BLaER1 treated with 17β-estradiol and CSF1 and Interleukin-3, amounts not matched to agents 10 nM and 100 nM (cell line): ENCODE measurements around the gene CSNK1G2.

Experiments used
- H3K27ac ChIP-seq, 11 experiments: shearing (Covaris generic); formaldehyde crosslinking; 2 replicates each; pipeline ENCODE4 v1.8.1; 2022
- H3K27me3 ChIP-seq, 11 experiments: shearing (Covaris generic); formaldehyde crosslinking; 2 replicates each; pipeline ENCODE4 v1.8.1; 2022
- H3K36me3 ChIP-seq, 11 experiments: shearing (Covaris generic); formaldehyde crosslinking; 2 replicates each; pipeline ENCODE4 v1.8.1; 2022
- H3K4me1 ChIP-seq, 10 experiments: shearing (Covaris generic); formaldehyde crosslinking; 2 replicates each; pipeline ENCODE4 v1.8.1; 2022
- H3K4me2 ChIP-seq, 11 experiments: shearing (Covaris generic); formaldehyde crosslinking; 2 replicates each; pipeline ENCODE4 v1.8.1; 2022
- H3K4me3 ChIP-seq, 10 experiments: shearing (Covaris generic); formaldehyde crosslinking; 2 replicates each; pipeline ENCODE4 v1.8.1; 2022
- H3K9ac ChIP-seq, 11 experiments: shearing (Covaris generic); formaldehyde crosslinking; 2 replicates each; pipeline ENCODE4 v1.8.1; 2022
- H3K9me3 ChIP-seq, 11 experiments: shearing (Covaris generic); formaldehyde crosslinking; replicated peaks in 1 of 11; 2 replicates each; pipeline ENCODE4 v1.8.1; 2022
- H4K20me1 ChIP-seq, 11 experiments: shearing (Covaris generic); formaldehyde crosslinking; 2 replicates each; pipeline ENCODE4 v1.8.1; 2022
- Cebpa-rat ChIP-seq, 11 experiments: shearing (Covaris generic); IDR thresholded peaks; 2 replicates each; pipeline ENCODE4 v1.8.1; 2022

Gene CSNK1G2

DNA sequence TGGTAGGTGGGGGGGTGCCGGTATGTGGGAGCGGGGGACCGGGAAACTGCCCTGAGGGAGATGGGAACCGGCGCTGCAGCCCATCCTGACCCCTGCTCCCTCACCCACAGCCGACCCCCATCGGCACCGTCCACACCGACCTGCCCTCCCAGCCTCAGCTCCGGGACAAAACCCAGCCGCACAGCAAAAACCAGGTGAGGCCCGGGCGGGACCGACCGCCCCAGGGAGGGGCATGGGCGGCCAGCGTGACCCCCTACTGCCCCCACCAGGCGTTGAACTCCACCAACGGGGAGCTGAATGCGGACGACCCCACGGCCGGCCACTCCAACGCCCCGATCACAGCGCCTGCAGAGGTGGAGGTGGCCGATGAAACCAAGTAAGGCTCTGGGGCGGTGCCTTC, 38.7 kb downstream of the CSNK1G2 start:
- Histone ChIP-seq H3K27ac (no peak overlapping the region), H3K36me3 (peaks cover 71 to 97% (median 83%) of the 10 kb centered on the region in 11 experiments), H4K20me1 (peaks cover 31 to 77% (median 50%) of the 10 kb centered on the region in 11 experiments), H3K4me1 (peaks cover 0 to 9% (median 2%) of the 10 kb centered on the region in 10 experiments; a peak in 5 of 20 replicates), H3K4me2 (no peak overlapping the region), H3K9ac (no peak overlapping the region), H3K27me3 (no peaks in the 10 kb centered on the region), H3K9me3 (no peaks in the 10 kb centered on the region), H3K4me3 (no peak overlapping the region)
- TF ChIP-seq Cebpa-rat (IDR thresholded peaks at IDR 0.05): no peak

GRCh38 chr19:1980091-1980808, 39.3 kb downstream of the CSNK1G2 start:
- no peak overlapping the region for H3K9ac ChIP-seq
- no peaks in the 10 kb centered on the region for H3K27me3 ChIP-seq
- peaks cover 25 to 77% (median 49%) of the 10 kb centered on the region in 11 experiments; a peak in 21 of 22 replicates for H4K20me1 ChIP-seq
- no peak overlapping the region for H3K4me2 ChIP-seq
- no peak overlapping the region for H3K4me3 ChIP-seq
- no peak overlapping the region for H3K27ac ChIP-seq
- peaks cover 70 to 97% (median 83%) of the 10 kb centered on the region in 11 experiments for H3K36me3 ChIP-seq
- no peak for TF ChIP-seq Cebpa-rat (IDR thresholded peaks at IDR 0.05)
- H3K9me3 ChIP-seq: no peaks in the 10 kb centered on the region
- H3K4me1 ChIP-seq: peaks cover 0 to 9% (median 2%) of the 10 kb centered on the region in 10 experiments; a peak in 5 of 20 replicates

DNA sequence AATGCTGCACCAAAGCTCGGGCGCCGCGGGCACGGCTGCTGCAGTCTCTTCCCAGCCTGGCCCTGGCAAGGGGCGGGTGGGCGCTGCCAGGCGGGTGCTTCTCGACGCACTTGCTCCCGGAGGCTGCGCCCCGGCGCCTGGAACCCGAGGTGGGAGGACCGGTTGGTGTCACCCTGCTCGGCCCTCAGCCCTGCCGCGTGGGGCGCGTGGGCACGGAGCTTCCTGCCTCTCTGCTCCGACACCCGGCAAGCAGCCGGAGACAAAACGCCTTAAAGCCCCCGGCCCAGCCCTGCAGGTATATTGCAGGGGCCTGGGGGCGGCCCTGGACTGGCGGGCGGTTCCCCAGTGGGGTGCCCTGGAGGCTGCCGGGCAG, 39.8 kb downstream of the CSNK1G2 start:
- Histone ChIP-seq H3K9me3 (no peaks in the 10 kb centered on the region), H3K4me2 (no peak overlapping the region), H3K4me1 (peaks cover 0 to 9% (median 2%) of the 10 kb centered on the region in 10 experiments; a peak in 5 of 20 replicates), H3K4me3 (no peak overlapping the region), H3K36me3 (peaks cover 70 to 97% (median 83%) of the 10 kb centered on the region in 11 experiments), H3K27ac (no peak overlapping the region), H3K27me3 (no peaks in the 10 kb centered on the region), H3K9ac (no peak overlapping the region), H4K20me1 (peaks cover 20 to 76% (median 48%) of the 10 kb centered on the region in 11 experiments; a peak in 21 of 22 replicates)
- TF ChIP-seq Cebpa-rat (IDR thresholded peaks at IDR 0.05): no peak

DNA sequence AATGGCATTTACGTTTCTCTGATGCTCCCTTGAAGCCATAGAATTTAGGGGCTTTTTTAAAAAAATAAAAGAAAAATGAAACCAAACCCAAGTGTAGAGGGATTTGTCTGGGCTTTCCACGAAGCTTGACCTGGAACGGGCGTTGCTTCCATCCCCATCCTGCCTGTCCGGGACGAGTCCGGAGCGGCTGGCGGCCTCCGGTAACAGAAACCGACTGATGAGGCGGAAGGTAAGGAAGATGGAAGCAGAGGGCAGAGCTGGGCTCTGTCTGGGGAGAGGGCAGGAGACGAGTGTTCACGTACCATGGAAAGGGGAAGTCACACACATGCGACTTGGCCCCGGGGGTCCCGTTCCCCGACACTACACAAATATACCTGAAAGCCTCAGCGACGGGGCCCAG, 40.3 kb downstream of the CSNK1G2 start:
- Histone ChIP-seq H3K27ac (0 out of 22 replicates have a peak overlapping the region, but pooled peaks of 2 of the 11 experiments have one; percentile 14 to 26), H3K9me3 (no peaks in the 10 kb centered on the region), H3K27me3 (no peaks in the 10 kb centered on the region), H3K4me1 (peaks cover 0 to 9% (median 2%) of the 10 kb centered on the region in 10 experiments; a peak in 5 of 20 replicates), H3K9ac (0 out of 22 replicates have a peak overlapping the region, but pooled peaks of 1 of the 11 experiments have one; percentile 26), H4K20me1 (peaks cover 15 to 76% (median 45%) of the 10 kb centered on the region in 11 experiments; a peak in 21 of 22 replicates), H3K36me3 (peaks cover 71 to 97% (median 83%) of the 10 kb centered on the region in 11 experiments), H3K4me3 (no peak overlapping the region), H3K4me2 (no peak overlapping the region)
- TF ChIP-seq Cebpa-rat (IDR thresholded peaks at IDR 0.05): no peak

GRCh38 chr19:1984357-1984756, 43.4 kb downstream of the CSNK1G2 start:
- H3K4me3 ChIP-seq: no peak overlapping the region

GRCh38 chr19:1985588-1986356, 44.8 kb downstream of the CSNK1G2 start:
- Histone ChIP-seq H3K4me1 (peaks cover 0 to 9% (median 0%) of the 10 kb centered on the region in 10 experiments; a peak in 1 of 20 replicates), H3K4me3 (no peak overlapping the region), H3K4me2 (no peak overlapping the region), H3K27ac (no peak overlapping the region), H4K20me1 (peaks cover 12 to 84% (median 55%) of the 10 kb centered on the region in 11 experiments; a peak in 19 of 22 replicates), H3K36me3 (peaks cover 83 to 98% (median 94%) of the 10 kb centered on the region in 11 experiments), H3K9ac (no peak overlapping the region), H3K9me3 (no peaks in the 10 kb centered on the region), H3K27me3 (no peaks in the 10 kb centered on the region)
- TF ChIP-seq Cebpa-rat (IDR thresholded peaks at IDR 0.05): no peak

More at GRCh38 chr19:1984357-1984756, 43.4 kb downstream of the CSNK1G2 start:
- Histone ChIP-seq H3K36me3 (peaks cover 83 to 98% (median 94%) of the 10 kb centered on the region in 11 experiments), H3K27me3 (no peaks in the 10 kb centered on the region), H3K9ac (no peak overlapping the region), H4K20me1 (peaks cover 12 to 83% (median 49%) of the 10 kb centered on the region in 11 experiments; a peak in 18 of 22 replicates), H3K9me3 (no peaks in the 10 kb centered on the region), H3K27ac (no peak overlapping the region), H3K4me2 (no peak overlapping the region), H3K4me1 (peaks cover 0 to 9% (median 0%) of the 10 kb centered on the region in 10 experiments; a peak in 1 of 20 replicates)
- no peak for TF ChIP-seq Cebpa-rat (IDR thresholded peaks at IDR 0.05)

DNA sequence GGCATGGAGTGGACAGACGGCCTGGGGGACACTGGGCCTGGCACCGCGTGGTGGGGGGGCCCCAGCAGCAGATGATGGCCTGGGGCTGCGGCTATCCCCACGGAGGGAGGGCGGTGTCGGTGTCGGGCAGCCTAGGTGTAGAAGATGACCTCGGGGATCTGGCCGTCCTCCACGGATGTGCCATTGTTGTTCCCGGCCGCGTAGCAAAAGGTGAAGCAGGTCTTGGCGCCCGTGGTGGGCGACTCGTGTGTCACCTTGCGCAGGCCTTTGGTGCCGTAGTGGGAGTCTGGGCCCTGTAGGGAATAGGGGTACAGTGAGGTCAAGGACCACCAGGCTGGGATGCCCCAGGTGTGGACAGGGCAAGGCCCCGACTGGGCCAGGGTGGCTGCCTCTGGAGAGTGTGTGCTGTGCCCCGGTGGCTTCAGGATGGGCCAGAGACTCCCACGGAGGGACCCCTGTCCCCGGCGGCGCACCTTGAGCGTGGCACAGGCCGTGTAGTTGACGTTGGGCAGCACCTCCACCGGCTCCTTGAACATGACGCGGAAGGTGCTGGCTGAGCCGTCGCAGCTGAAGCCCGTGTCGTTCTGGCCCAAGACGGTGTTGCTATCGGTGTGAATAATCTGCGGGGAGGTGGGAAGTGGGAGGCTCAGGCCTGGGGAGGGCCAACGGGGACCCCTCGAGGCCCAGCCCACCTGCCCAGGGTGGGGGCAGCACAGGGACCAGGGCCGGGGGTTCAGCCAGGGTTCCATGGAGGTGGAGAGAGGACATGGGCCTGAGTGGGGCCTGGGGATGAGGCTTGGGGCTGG, 45.6 kb downstream of the CSNK1G2 start:
- Histone ChIP-seq H3K36me3 (peaks cover 83 to 98% (median 94%) of the 10 kb centered on the region in 11 experiments), H3K4me3 (no peak overlapping the region), H3K27me3 (no peaks in the 10 kb centered on the region), H3K27ac (no peak overlapping the region), H3K4me2 (no peak overlapping the region), H3K9ac (no peak overlapping the region), H3K9me3 (no peaks in the 10 kb centered on the region), H4K20me1 (peaks cover 12 to 84% (median 55%) of the 10 kb centered on the region in 11 experiments; a peak in 18 of 22 replicates), H3K4me1 (peaks cover 0 to under 1% (median 0%) of the 10 kb centered on the region in 10 experiments; a peak in 1 of 20 replicates)
- no peak for TF ChIP-seq Cebpa-rat (IDR thresholded peaks at IDR 0.05)
